Activated T-cell treated with anti-CD3 and anti-CD28 coated beads for 24 hours (primary cell): ENCODE data around the gene SERTAD1.
A peak's percentile ranks its signal among the peaks of the same experiment; 100 is the strongest.

Experiments used
- DNase-seq: peaks from one replicate; pipeline ENCODE4 v3.0.0-alpha.2; 2020; ENCODE audit warnings: low read depth

The SERTAD1 gene

GRCh38 chr19:40400559-40400958, 25.2 kb downstream of the SERTAD1 start:
- no peak for DNase-seq

GRCh38 chr19:40398417-40399131, 27.2 kb downstream of the SERTAD1 start:
- peak; percentile 55 for DNase-seq

- DNase-seq: no peak
Observed at GRCh38 chr19:40397568-40397906, 28.3 kb downstream of the SERTAD1 start.

- no peak for DNase-seq
Observed at GRCh38 chr19:40396886-40397567, 28.8 kb downstream of the SERTAD1 start.

GRCh38 chr19:40395956-40396355, 29.8 kb downstream of the SERTAD1 start:
- no peak for DNase-seq

GRCh38 chr19:40394816-40395210, 31.0 kb downstream of the SERTAD1 start:
- DNase-seq: no peak

GRCh38 chr19:40393894-40394815, 31.6 kb downstream of the SERTAD1 start:
- DNase-seq: no peak

- DNase-seq: no peak
Observed at GRCh38 chr19:40392894-40393517, 32.8 kb downstream of the SERTAD1 start.

GRCh38 chr19:40392123-40392522, 33.7 kb downstream of the SERTAD1 start:
- DNase-seq: no peak

GRCh38 chr19:40390084-40390742, 35.6 kb downstream of the SERTAD1 start, which contains the start of gene HIPK4:
Gene HIPK4 (minus strand): TSS chr19:40390181. CDS start chr19:40389902, 279 bp downstream.
- no peak for DNase-seq

- DNase-seq: no peak
Observed at GRCh38 chr19:40389404-40390083, 36.2 kb downstream of the SERTAD1 start.

- no peak for DNase-seq
Observed at GRCh38 chr19:40388481-40388880, 37.3 kb downstream of the SERTAD1 start.

- no peak for DNase-seq
Observed at GRCh38 chr19:40387155-40387554, 38.6 kb downstream of the SERTAD1 start.

- no peak for DNase-seq
Observed at GRCh38 chr19:40383668-40384248, 42.0 kb downstream of the SERTAD1 start.

GRCh38 chr19:40381321-40381720, 44.5 kb downstream of the SERTAD1 start:
- DNase-seq: no peak

- DNase-seq: no peak
Observed at GRCh38 chr19:40380199-40381037, 45.4 kb downstream of the SERTAD1 start.

- no peak for DNase-seq
Observed at GRCh38 chr19:40379446-40380198, 46.2 kb downstream of the SERTAD1 start.

- DNase-seq: no peak
Observed at GRCh38 chr19:40378509-40378908, 47.3 kb downstream of the SERTAD1 start.

GRCh38 chr19:40377876-40378385, 47.9 kb downstream of the SERTAD1 start:
- no peak for DNase-seq
